Testis (tissue), 2 donors: ENCODE data around the gene C3.

ENCODE experiments used
- CTCF ChIP-seq, 3 experiments: fragments of 450-650 bp in 2 of 3; fragments of 200-600 bp in 1 of 3; sonication (generic) in 1 of 3; IDR thresholded peaks; one replicate each; pipeline ENCODE4 v1.5.1; 2016 to 2019; ENCODE audit warnings: antibody characterized with exemption in 3 of 3, mild to moderate bottlenecking in 2 of 3, moderate library complexity in 1 of 3
- POLR2A ChIP-seq: fragments of 450-650 bp; IDR thresholded peaks from one replicate; pipeline ENCODE4 v1.6.1; 2017; ENCODE audit warnings: antibody characterized with exemption, mild to moderate bottlenecking, moderate library complexity

GRCh38 chr19:6743714-6744380 is 23.4 kb upstream of the C3 start:
- TF ChIP-seq CTCF (IDR thresholded peaks at IDR 0.05) (no peak), POLR2A (no peak)
